IPS-15b (cell line): Measurements from ENCODE around the gene MAP3K12.

ENCODE experiments used
- H3K27me3 ChIP-seq: one replicate; pipeline ENCODE4 v1.6.1; 2013; ENCODE audit warnings: low read length; ENCODE audit not compliant: control insufficient read depth, insufficient read depth
- H3K36me3 ChIP-seq: one replicate; pipeline ENCODE4 v1.6.1; 2013; ENCODE audit warnings: low read length; ENCODE audit not compliant: control insufficient read depth, insufficient read depth
- H3K4me1 ChIP-seq: one replicate; pipeline ENCODE4 v1.6.1; 2013; ENCODE audit warnings: mild to moderate bottlenecking, low read length; ENCODE audit not compliant: control insufficient read depth, insufficient read depth
- H3K4me3 ChIP-seq: one replicate; pipeline ENCODE4 v1.5.1; 2013; ENCODE audit warnings: low read depth, low read length
- H3K9ac ChIP-seq: one replicate; pipeline ENCODE4 v1.6.1; 2013; ENCODE audit warnings: low read depth, mild to moderate bottlenecking, low read length
- H3K9me3 ChIP-seq: one replicate; pipeline ENCODE4 v1.6.1; 2013; ENCODE audit warnings: mild to moderate bottlenecking, low read length; ENCODE audit not compliant: control insufficient read depth, insufficient read depth

Gene MAP3K12

GRCh38 chr12:53472056-53472582 lies 27.1 kb downstream of the MAP3K12 start:
- Histone ChIP-seq H3K36me3 (peaks cover 64% of the 10 kb centered on the region), H3K9me3 (no peaks in the 10 kb centered on the region), H3K9ac (no peak overlapping the region)

GRCh38 chr12:53468282-53468681 lies 31.0 kb downstream of the MAP3K12 start:
- H3K9ac ChIP-seq: no peak overlapping the region
- no peak overlapping the region for H3K4me3 ChIP-seq
- H3K27me3 ChIP-seq: no peaks in the 10 kb centered on the region
- peaks cover 70% of the 10 kb centered on the region for H3K36me3 ChIP-seq
- H3K9me3 ChIP-seq: no peaks in the 10 kb centered on the region
- H3K4me1 ChIP-seq: peaks cover 6% of the 10 kb centered on the region

More at GRCh38 chr12:53472056-53472582, 27.1 kb downstream of the MAP3K12 start:
- H3K4me1 ChIP-seq: peaks cover 7% of the 10 kb centered on the region
- no peaks in the 10 kb centered on the region for H3K27me3 ChIP-seq
- H3K4me3 ChIP-seq: no peak overlapping the region

- H3K9ac ChIP-seq: no peak overlapping the region
- peaks cover 7% of the 10 kb centered on the region for H3K4me1 ChIP-seq
- no peaks in the 10 kb centered on the region for H3K9me3 ChIP-seq
- no peak overlapping the region for H3K4me3 ChIP-seq
- peaks cover 74% of the 10 kb centered on the region for H3K36me3 ChIP-seq
- H3K27me3 ChIP-seq: no peaks in the 10 kb centered on the region
Measured at GRCh38 chr12:53467880-53468279, 31.4 kb downstream of the MAP3K12 start.

GRCh38 chr12:53467082-53467481 lies 32.2 kb downstream of the MAP3K12 start:
- no peaks in the 10 kb centered on the region for H3K9me3 ChIP-seq
- peaks cover 8% of the 10 kb centered on the region for H3K4me1 ChIP-seq
- no peaks in the 10 kb centered on the region for H3K27me3 ChIP-seq
- no peak overlapping the region for H3K9ac ChIP-seq
- H3K4me3 ChIP-seq: no peak overlapping the region
- peaks cover 82% of the 10 kb centered on the region for H3K36me3 ChIP-seq

- no peaks in the 10 kb centered on the region for H3K27me3 ChIP-seq
- H3K9ac ChIP-seq: no peak overlapping the region
- H3K9me3 ChIP-seq: no peaks in the 10 kb centered on the region
- peaks cover 86% of the 10 kb centered on the region for H3K36me3 ChIP-seq
- H3K4me3 ChIP-seq: no peak overlapping the region
- peaks cover 8% of the 10 kb centered on the region for H3K4me1 ChIP-seq
Measured at GRCh38 chr12:53466640-53467039, 32.6 kb downstream of the MAP3K12 start.

GRCh38 chr12:53465679-53466078 lies 33.6 kb downstream of the MAP3K12 start:
- Histone ChIP-seq H3K36me3 (peaks cover 89% of the 10 kb centered on the region), H3K9ac (no peak overlapping the region), H3K27me3 (no peaks in the 10 kb centered on the region), H3K4me1 (peaks cover 8% of the 10 kb centered on the region), H3K4me3 (no peak overlapping the region), H3K9me3 (no peaks in the 10 kb centered on the region)

GRCh38 chr12:53464685-53465418 lies 34.4 kb downstream of the MAP3K12 start:
- Histone ChIP-seq H3K36me3 (peaks cover 92% of the 10 kb centered on the region), H3K9me3 (no peaks in the 10 kb centered on the region), H3K27me3 (no peaks in the 10 kb centered on the region), H3K9ac (no peak overlapping the region), H3K4me3 (no peak overlapping the region), H3K4me1 (peaks cover 15% of the 10 kb centered on the region)

GRCh38 chr12:53463802-53464560 lies 35.3 kb downstream of the MAP3K12 start:
- Histone ChIP-seq H3K4me1 (peaks cover 15% of the 10 kb centered on the region), H3K9me3 (no peaks in the 10 kb centered on the region), H3K9ac (no peak overlapping the region), H3K4me3 (no peak overlapping the region), H3K27me3 (no peaks in the 10 kb centered on the region), H3K36me3 (peaks cover 95% of the 10 kb centered on the region)

- no peaks in the 10 kb centered on the region for H3K27me3 ChIP-seq
- peaks cover 15% of the 10 kb centered on the region for H3K4me1 ChIP-seq
- no peak overlapping the region for H3K4me3 ChIP-seq
- no peak overlapping the region for H3K9ac ChIP-seq
- no peaks in the 10 kb centered on the region for H3K9me3 ChIP-seq
- H3K36me3 ChIP-seq: peaks cover 89% of the 10 kb centered on the region
Measured at GRCh38 chr12:53462935-53463334, 36.3 kb downstream of the MAP3K12 start.

GRCh38 chr12:53461591-53461990 lies 37.7 kb downstream of the MAP3K12 start:
- Histone ChIP-seq H3K4me1 (peaks cover 15% of the 10 kb centered on the region), H3K9ac (no peak overlapping the region), H3K4me3 (no peak overlapping the region), H3K36me3 (peaks cover 84% of the 10 kb centered on the region), H3K9me3 (no peaks in the 10 kb centered on the region), H3K27me3 (no peaks in the 10 kb centered on the region)

- H3K27me3 ChIP-seq: no peaks in the 10 kb centered on the region
- no peak overlapping the region for H3K4me3 ChIP-seq
- H3K4me1 ChIP-seq: peaks cover 15% of the 10 kb centered on the region
- H3K9me3 ChIP-seq: no peaks in the 10 kb centered on the region
- no peak overlapping the region for H3K9ac ChIP-seq
- H3K36me3 ChIP-seq: peaks cover 85% of the 10 kb centered on the region
Measured at GRCh38 chr12:53461059-53461458, 38.2 kb downstream of the MAP3K12 start.

GRCh38 chr12:53459097-53459496 lies 40.2 kb downstream of the MAP3K12 start:
- Histone ChIP-seq H3K4me1 (peaks cover 20% of the 10 kb centered on the region), H3K9ac (no peak overlapping the region), H3K36me3 (peaks cover 83% of the 10 kb centered on the region)

More at GRCh38 chr12:53459097-53459496, 40.2 kb downstream of the MAP3K12 start:
- H3K27me3 ChIP-seq: no peaks in the 10 kb centered on the region
- H3K9me3 ChIP-seq: no peaks in the 10 kb centered on the region
- no peak overlapping the region for H3K4me3 ChIP-seq
